PFSK-1 (cell line): Measurements from ENCODE around the gene CCDC167.

Experiments
- FOXP2 ChIP-seq: optimal IDR thresholded peaks from 2 replicates; pipeline ENCODE3; 2011; ENCODE audit warnings: borderline replicate concordance, control low read depth, inconsistent platforms; ENCODE audit not compliant: insufficient read depth; ENCODE audit errors: extremely low read length, extremely low read depth
- POLR2AphosphoS5 ChIP-seq: IDR thresholded peaks from 2 replicates; pipeline ENCODE4 v1.6.1; 2012; ENCODE audit warnings: low read depth, mild to moderate bottlenecking, control low read depth, low read length, moderate library complexity
- SIN3A ChIP-seq: IDR thresholded peaks from 2 replicates; pipeline ENCODE4 v1.6.1; 2012; ENCODE audit warnings: mild to moderate bottlenecking, low read length, moderate library complexity, borderline replicate concordance; ENCODE audit not compliant: insufficient read depth
- TAF1 ChIP-seq: IDR thresholded peaks from 2 replicates; pipeline ENCODE4 v1.6.1; 2012; ENCODE audit warnings: low read length, control low read depth, borderline replicate concordance; ENCODE audit not compliant: insufficient read depth
- TF ChIP-seq, protein P1 (sequence below), 2 experiments: IDR thresholded peaks; 2 replicates each; pipeline versions ENCODE4 v1.6.1 to v1.8.0; 2011 to 2012; ENCODE audit warnings: low read depth in 2 of 2, low read length in 2 of 2, control low read depth in 1 of 2, inconsistent platforms in 1 of 2, mild to moderate bottlenecking in 1 of 2, moderate library complexity in 1 of 2; ENCODE audit not compliant: insufficient read depth in 1 of 2

Gene CCDC167

DNA sequence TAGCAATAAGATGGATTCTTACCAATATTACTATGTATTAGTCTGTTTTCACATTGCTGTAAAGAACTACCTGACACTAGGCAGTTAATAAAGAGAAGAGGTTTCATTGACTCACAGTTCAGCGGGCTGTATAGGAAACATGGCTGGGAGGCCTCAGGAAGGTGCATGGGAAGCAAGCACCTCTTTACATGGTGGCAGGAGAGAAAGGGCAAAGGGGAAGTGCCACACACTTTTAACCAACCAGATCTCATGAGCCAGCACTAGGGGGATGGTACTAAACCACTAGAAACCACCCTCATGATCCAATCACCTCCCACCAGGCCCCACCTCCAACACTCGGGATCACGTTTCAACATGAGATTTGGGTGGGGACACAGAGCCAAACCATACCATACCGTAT lies 40.7 kb upstream of the CCDC167 start:
- TF ChIP-seq, protein P1, sequence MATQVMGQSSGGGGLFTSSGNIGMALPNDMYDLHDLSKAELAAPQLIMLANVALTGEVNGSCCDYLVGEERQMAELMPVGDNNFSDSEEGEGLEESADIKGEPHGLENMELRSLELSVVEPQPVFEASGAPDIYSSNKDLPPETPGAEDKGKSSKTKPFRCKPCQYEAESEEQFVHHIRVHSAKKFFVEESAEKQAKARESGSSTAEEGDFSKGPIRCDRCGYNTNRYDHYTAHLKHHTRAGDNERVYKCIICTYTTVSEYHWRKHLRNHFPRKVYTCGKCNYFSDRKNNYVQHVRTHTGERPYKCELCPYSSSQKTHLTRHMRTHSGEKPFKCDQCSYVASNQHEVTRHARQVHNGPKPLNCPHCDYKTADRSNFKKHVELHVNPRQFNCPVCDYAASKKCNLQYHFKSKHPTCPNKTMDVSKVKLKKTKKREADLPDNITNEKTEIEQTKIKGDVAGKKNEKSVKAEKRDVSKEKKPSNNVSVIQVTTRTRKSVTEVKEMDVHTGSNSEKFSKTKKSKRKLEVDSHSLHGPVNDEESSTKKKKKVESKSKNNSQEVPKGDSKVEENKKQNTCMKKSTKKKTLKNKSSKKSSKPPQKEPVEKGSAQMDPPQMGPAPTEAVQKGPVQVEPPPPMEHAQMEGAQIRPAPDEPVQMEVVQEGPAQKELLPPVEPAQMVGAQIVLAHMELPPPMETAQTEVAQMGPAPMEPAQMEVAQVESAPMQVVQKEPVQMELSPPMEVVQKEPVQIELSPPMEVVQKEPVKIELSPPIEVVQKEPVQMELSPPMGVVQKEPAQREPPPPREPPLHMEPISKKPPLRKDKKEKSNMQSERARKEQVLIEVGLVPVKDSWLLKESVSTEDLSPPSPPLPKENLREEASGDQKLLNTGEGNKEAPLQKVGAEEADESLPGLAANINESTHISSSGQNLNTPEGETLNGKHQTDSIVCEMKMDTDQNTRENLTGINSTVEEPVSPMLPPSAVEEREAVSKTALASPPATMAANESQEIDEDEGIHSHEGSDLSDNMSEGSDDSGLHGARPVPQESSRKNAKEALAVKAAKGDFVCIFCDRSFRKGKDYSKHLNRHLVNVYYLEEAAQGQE (IDR thresholded peaks at IDR 0.05; ENCODE audit: insufficient read depth in 1 of 2, low read depth in 2 of 2, low read length in 2 of 2): no peak
- TF ChIP-seq FOXP2: no peak
- TF ChIP-seq SIN3A: no peak
- no peak for TF ChIP-seq TAF1
- TF ChIP-seq POLR2AphosphoS5: no peak

DNA sequence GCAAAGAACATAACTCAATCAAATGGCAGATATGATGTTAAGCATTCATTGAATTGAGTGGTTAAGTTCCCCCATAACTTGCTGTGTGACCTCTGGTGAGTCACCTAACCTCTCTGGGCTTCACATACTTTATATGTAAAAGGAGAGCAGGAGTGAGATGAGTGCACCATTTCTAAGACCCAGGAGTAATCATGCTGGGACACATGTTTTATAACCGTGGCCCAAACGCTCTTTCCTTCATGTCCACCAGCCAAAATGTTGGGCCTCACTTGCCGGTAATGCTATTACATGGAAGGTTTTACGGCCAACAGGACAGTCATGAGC lies 40.3 kb upstream of the CCDC167 start:
- TF ChIP-seq POLR2AphosphoS5: no peak
- TF ChIP-seq, protein P1 (IDR thresholded peaks at IDR 0.05; ENCODE audit: insufficient read depth in 1 of 2, low read depth in 2 of 2, low read length in 2 of 2): no peak
- no peak for TF ChIP-seq FOXP2
- no peak for TF ChIP-seq TAF1
- TF ChIP-seq SIN3A: no peak

DNA sequence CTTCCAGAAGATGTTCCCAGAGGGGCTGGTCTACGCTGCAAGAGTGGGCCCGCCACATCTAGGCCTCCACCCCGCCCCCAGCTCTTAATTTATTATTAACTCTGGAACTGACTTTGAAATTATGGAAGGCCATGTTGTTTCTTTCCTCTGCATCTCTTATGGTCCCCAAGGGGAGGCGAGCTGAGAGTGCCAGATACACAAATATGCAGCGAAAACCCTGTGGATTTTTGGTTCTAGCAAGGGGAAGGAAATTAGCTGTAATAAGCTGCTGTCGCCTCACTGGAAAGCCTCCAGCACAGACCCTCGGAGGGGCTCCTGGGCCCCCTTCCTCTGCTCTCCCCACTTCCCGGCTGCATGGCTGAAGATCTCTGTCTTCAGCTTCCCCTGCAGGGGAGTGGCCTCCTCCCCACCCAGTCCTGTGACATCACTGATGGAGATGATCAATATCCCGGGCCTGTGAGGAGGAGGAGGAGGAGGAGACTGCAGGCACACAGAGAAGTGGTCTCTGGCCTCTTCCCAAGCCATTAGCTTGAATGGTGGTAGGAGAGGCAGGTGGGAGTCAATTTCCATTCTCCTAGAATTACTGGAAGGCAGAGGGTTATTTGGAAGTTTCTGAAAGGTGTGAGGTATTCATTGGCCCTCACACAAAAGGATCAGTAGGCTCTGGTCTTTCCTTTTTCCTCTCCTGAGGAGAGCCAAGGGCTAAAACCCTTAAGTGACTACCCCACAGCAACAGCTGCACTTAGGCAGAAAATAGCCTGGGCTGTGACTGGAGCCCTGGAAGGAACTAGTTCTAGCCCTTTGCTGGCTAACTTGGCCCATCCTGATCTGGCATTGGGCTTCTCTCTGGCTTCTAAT lies 39.7 kb upstream of the CCDC167 start:
- TF ChIP-seq TAF1 (no peak), FOXP2 (no peak), POLR2AphosphoS5 (no peak), SIN3A (no peak)
- TF ChIP-seq, protein P1 (IDR thresholded peaks at IDR 0.05; ENCODE audit: insufficient read depth in 1 of 2, low read depth in 2 of 2, low read length in 2 of 2): no peak

DNA sequence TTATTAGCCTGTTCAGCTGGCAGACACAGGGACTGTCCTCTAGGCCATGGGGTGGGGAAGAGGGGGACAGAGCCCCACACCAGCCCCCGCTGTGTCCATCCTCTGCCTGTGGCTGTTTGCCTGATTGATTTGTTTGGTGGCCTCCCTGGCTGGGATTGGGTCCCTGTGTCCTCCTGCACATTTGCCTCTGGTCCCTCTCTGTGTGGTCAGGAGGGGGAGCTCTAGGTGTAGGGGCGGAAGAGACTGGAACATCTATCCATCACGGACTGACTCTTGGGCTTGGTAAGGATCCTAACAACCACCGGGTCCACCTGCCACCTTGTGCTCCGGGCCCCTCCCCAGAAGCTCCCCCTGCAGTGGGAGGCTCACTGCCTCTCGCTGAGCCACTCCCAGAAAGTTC lies 38.4 kb upstream of the CCDC167 start:
- no peak for TF ChIP-seq POLR2AphosphoS5

DNA sequence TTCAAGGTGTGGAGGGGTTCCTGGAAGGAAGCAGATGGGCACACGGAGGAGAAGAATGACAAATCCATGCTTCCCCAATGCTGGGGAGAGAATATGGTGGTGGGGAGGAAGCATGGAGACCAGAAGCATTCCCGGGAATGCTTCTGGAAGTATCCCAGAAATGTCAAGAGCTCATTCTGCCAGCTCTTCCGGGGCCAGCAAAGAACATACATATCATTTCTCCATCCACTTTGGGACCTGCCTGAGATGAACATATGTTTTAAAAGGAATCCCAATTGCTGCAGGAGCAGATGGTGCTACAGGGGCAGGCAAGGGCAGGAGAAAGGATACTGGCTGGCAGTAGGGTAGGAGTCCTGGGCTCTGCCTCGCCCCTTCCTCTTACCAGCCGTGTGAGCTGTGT lies 37.9 kb upstream of the CCDC167 start:
- TF ChIP-seq, protein P1 (IDR thresholded peaks at IDR 0.05; ENCODE audit: insufficient read depth in 1 of 2, low read depth in 2 of 2, low read length in 2 of 2): no peak
- TF ChIP-seq POLR2AphosphoS5 (no peak), TAF1 (no peak), SIN3A (no peak), FOXP2 (no peak)
